GM18502 (cell line): Measurements from ENCODE around the gene CAMTA1.

Experiments used
- ATAC-seq: cut with Tn5 transposase; IDR thresholded peaks from one replicate; pipeline ENCODE4 v1.9.1; 2021; ENCODE audit warnings: mild to moderate bottlenecking; ENCODE audit not compliant: unreplicated experiment, poor library complexity

CAMTA1 gene

DNA sequence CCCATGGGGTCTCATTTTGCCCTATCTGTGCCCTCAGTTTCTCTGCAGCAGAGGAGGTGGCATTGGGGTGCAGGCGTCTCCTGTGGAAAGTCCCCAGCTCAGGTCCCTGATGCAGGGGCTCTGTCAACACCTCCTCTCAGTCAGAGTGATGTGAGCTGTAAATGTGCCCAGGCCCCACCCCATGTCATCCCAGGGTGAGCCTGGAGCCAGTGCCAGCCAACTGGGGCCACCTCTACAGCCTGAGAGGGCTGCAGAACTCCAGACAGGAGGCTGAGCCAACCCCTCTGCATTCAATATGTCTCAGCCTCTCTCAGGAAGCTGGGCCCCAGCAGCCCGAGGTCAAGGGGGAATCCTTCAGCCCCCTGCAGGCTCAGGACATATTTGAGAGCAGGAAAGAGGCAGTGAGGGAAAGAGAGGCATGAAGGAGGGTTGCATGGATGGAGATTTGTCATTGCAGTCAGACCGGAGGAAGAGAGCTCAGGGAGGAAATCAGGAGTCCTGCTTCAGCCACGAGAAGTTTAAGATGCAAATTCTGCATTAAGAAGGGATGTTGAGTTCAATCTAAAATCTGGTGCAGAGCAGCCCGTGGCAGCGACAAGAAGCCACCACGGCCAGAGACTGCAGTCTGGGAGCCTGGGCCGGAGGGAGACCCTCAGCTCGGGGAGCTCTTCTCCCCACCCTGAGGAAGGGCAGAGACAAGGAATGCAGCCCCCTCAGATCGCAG lies 697.7 kb downstream of the CAMTA1 start:
- ATAC-seq: no peak

DNA sequence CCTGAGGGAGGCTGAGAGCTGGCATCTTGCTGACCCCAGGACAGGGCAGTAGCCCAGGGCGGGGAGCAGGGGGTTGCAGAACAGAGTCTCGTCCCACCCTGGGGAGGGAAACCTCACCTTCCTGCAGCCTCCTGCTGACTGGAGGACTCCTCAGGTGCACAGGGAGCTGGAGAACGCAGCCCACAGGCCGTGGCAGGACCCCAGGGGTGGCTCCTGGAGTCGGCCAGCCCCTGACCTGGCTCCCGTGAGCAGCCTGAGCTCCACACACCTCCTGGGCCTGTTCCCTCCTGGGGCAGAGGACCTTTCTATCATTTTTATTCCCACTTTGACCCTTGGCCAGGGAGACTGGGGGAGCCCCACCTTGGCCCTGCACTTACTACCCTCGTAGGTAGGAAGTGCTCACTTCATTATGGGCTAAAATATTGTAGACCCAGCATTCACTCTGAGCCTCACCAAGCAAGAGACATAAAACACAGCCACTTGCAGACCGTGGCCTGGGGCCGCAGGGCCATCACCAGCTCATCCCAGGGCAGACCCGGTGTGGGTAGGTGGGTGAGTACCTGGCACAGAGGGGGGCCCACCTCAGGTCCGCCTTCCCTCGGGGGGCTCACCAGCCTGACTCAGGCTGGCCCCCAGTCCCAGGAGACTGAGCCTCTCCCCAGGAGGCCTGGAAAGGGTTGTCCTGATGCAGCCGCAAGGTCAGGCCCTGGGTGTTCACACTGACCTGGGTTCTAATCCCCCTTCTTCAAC lies 698.6 kb downstream of the CAMTA1 start:
- no peak for ATAC-seq

DNA sequence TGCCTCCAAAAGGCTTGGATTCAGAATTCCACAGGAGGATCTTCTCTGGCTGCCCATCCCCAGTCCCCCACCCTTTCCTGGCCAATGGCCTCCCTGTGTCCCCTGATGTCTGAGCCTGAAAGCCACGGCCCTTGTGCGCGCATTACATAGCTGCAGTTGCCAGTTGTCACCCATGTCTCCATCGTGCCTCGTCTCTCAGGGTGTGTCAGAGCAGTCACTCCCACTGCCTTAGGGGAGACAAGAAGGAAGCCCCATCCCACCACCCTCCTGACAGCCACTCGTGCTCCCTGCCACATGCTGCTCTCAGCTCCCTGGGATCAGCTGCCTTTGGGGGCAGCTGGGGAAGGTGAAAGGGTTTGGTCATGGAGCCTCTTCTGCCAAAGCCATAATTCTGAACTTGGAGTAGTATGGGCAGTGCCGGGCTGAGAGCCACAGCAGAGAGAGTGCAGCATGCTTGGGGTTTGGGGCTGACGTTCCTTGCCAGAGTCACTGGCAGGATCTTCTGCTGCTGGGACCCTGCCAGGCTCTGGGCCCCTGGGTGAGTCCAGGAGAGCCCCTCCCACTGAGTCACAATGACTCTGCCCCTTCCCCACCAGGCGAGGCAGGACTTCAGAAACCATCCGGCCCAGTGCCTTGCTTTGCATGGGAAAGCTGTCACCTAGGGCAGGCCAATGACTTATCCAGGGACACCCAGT lies 700.0 kb downstream of the CAMTA1 start:
- ATAC-seq: no peak

DNA sequence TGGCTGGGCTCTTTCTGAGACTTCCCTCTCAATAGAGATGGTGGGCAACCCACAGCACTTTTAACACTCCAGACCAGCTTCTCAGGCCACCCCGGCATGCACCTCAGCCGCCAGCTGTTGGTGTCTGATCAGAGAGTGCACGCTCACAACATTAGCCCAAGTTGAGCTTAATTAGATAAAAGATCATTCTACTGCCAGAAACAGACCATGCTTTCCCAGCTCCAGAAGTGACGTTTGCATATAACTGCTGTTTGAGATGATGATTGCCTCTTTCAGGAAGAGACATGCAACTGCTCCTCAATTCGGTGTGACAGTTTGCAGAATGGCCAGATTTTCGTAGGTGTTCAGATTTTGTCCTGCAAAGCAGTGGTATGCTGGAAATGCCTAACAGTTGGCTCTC lies 700.6 kb downstream of the CAMTA1 start:
- no peak for ATAC-seq

DNA sequence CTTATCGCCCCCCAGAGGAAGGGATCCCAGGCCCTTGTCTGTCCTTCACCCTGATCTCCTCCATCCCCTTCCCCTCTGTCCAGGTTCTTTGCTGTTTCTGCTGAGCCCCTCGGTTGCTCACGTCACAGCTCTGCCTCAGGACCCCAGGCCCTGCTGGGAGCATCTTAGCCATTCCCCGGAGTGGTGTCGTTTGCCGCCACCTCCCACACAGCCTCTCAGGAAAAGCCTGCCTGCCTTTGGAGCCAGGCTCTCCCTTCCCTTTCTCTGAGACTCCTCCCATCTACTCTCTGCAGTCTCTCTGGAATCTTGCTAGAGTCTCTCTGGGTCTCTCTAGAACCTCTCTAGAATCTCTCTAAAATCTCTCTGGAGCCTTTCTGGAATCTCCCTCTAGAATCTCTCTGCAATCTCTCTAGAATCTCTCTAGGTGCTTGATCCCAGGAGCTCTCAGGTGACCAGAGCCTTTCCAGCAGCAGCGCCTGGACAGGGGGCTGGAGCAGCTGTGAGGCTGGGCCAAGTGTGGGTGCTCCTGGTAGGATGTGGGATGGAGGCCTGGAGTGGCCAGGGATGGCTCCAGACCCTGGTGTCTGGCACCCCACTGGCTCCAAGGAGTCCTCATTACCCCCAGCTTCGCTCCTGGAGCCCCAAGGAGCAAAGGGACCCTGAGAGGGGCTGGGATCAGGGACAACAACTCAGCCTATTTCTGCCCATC lies 702.7 kb downstream of the CAMTA1 start:
- no peak for ATAC-seq

DNA sequence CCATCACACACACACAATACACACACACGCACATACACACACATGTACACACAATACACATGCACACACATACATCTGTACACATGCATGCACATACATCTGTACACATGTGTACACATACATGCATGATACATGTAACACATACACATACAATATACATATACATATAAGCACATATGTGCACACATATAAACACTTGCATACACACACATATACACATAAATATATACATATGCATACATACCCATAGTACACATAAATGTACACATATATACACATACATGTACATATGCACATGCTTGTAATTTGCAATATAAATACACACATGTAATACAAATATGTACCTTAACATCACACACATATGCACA lies 703.2 kb downstream of the CAMTA1 start:
- no peak for ATAC-seq

DNA sequence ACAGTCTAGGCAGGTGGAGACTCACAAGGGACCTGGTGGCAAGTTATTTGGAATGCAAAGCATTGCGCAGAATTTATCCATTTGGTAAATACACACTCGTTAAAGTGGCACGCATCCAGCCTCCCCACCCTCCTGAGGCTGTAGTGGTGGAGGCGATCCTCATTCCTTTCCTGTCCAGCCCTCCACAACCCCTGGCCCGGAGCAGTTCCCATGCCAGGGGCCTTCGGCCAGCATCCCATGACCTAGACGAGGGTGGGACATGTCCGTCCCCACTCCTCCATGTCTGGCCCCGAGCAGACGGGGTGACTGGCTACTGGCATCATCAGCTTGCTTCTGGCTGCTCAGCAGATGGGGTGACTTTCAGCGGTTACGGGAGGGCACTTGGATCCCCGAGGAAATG lies 704.3 kb downstream of the CAMTA1 start:
- no peak for ATAC-seq

DNA sequence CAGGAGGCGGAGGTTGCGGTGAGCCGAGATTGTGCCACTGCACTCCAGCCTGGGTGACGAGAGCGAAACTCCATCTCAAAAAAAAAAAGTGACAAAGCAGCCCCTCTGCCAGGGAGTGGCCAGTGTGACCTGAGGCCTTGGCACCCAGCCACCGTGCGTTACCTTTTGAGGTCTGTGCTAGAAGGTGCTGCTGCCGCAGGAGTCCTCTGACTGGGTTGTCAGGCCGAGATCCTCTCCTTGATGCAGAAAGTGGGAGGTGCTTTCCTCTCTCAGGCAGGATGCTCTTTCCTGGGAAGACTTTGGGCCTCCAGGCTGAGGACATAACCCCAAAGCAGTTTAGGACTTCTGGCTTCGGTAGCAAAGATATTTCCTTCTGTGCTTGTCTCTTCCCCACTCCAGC lies 705.3 kb downstream of the CAMTA1 start:
- ATAC-seq: no peak

DNA sequence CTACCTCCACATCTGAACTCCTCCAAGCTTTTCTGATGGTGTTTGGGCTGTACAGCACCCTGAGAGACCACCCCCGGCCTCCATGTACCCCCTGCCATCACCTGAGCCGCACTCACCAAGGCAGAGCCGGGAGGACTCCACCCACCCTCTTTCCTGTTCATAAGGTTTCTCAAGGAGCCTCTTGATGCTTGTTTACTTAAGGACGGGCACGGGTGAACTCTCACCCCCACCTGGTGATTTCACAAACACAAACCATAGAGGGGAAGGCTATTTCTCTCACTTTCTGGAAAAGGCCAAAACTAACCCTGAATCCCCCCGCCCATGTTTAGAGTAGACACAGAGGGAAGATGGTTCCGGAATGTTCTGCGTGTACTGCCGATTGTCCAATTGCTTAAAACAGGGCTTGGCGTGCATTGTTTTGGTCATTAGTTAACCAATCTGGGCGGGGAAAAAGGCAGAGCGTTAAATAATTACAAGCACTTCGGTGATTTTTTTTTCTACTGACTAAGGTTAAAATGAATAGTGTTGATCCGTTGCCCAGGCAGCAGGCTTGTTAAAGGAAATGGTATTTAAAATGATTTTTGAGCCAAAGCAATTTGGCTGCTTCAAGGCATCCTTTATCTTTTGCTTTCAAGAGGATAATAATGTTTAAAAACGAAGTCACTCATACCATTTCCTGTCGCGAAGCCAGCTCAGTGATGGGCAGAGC lies 706.0 kb downstream of the CAMTA1 start:
- ATAC-seq: no peak

DNA sequence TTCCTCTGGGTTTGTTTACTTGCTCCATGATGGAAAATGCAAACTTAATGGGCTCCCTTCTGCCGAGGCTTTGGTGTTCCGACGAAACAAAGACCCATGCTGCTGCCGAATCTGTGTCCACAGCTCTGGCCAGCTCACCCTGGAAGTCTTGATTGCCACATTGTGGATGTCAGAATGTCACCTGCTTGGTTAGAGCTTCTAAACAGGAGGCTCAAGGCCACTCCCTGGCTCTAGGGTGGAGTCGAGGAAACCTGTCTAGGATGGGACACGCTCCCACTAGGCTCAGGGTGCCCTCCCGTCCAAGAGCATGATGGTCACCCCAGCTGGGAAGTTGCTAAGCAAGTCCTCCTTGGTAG lies 706.5 kb downstream of the CAMTA1 start:
- no peak for ATAC-seq

DNA sequence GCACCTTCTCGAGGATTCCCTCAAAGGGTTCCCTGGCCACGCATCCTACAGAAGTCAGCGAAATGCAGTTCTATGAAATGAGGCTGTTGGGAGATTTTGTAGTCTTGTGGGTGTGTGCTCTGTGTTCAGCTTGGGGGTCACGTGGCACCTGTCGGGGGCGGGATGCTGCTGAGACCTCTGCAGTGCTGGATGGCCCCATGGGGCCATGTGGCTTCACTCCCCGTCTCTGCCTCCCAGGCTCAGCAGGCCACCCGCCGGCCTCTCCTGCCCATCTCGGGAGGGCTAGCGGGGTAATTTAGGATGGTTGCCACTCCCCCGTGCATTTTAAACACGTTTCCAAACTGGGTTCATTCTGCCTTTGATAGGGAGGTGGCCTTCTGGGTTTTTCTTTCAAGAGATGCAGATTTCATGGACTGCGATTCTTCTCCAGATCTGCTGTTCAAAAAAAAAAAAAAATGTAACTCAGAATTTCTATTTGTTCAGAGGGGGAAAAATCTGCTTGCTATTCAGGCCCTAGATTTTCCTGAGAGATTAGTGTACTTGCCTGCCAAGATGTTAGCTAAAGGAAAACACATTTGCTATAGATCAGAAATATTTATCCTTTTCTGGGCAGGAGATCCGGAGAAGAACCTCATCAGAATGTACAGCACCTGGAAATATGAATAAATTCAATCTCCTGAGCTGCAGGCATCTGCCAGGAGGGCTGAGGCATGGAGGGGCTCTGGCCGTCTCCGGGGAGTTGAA lies 708.6 kb downstream of the CAMTA1 start:
- no peak for ATAC-seq

DNA sequence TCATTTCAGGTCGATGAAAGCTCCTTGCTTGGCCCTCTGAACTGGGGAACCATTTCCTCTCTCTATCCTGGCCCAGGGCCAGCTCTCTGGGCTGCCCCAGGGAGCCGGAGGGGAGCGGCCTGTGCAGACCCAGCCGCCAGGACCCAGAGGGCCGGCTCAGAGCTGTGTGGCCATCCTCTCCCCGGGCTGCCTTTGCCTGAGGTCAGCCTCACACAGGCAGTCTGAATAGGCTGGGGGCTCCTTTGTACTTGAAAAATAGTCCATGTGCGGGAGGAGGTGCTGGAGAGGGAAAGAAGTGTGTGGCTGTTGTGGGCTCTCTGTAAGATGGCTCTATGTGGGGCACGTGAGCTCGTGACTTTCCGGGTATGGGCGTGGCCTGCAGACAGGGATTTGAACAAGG lies 710.7 kb downstream of the CAMTA1 start:
- no peak for ATAC-seq

DNA sequence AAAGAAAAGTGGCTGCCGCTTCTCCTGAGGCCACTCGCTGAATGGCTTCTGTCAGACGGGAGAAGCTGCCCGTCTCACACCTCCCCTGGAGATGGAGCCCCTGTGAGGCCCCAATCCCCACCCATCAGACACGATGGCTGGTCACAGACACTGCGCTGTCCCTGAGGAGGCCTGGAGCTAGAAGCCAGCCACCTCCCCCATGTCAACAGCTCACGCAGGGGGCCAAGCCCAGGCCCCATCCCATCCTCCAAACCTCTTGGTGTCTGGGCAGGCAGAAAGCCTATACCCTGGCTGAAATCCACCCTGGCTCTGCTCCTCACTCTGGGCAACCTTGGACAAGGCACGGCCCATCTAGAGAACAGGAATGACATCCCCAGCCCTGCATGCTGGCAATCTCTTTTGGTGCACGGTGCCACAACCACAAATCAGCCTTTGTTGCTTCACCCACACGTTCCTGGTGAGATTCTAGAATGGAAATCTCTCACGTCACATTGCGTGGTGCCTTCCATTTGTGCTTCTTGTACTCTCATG lies 711.9 kb downstream of the CAMTA1 start:
- ATAC-seq: no peak

DNA sequence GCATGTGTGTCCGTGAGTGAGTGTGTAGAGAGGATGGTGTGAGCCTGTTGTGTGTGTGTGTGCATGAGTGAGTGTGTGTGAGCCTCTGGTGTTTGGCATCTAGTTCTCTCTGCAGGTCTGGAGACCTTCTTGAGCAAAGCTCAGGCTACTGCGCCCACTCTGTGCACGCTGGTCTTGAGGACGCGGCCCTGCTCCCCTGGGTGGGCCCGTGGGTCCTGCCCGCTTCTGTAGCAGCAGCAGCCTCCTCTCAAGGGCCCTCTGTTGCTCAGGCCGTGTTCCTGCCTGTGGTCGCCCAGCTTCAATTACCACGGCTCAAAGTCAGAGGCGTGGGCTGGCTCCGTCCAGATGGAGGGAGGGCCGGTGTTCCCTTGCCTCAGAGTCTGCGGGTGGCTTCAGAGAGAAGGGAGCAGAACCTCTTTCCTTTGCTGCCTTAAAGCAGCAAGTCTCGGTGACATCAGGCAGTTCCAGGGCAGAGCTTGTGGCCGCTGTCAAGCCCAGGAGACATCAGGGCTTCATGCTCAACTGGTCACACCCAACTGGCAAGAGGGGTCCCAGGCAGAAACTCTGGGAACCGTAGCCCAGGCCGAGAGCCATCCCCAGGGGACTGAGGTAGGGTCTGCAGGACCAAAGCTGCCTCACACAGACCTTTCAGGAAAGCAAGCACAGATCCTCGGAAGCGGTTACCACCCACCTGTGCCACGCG lies 715.3 kb downstream of the CAMTA1 start:
- ATAC-seq: no peak

DNA sequence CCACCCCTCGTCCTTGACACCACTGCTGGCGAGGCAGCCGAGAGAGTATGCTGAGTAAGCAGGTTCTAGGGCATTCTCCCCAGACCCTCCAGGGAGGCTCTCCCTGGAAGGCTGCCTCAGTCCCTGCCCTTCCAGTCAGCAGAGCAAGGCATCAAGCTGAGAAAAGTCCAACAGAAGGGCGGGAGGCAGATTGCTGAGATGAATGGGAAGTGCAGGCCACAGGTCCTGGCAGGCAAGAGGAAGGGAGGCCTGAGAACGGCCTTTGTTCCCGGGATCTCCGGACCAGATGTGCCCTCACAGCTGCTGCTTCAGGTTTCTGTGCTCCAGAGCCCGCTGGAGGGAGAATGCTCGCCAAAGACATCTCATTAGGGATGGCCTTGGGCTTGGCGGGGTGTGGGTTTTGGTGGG lies 715.8 kb downstream of the CAMTA1 start:
- no peak for ATAC-seq

DNA sequence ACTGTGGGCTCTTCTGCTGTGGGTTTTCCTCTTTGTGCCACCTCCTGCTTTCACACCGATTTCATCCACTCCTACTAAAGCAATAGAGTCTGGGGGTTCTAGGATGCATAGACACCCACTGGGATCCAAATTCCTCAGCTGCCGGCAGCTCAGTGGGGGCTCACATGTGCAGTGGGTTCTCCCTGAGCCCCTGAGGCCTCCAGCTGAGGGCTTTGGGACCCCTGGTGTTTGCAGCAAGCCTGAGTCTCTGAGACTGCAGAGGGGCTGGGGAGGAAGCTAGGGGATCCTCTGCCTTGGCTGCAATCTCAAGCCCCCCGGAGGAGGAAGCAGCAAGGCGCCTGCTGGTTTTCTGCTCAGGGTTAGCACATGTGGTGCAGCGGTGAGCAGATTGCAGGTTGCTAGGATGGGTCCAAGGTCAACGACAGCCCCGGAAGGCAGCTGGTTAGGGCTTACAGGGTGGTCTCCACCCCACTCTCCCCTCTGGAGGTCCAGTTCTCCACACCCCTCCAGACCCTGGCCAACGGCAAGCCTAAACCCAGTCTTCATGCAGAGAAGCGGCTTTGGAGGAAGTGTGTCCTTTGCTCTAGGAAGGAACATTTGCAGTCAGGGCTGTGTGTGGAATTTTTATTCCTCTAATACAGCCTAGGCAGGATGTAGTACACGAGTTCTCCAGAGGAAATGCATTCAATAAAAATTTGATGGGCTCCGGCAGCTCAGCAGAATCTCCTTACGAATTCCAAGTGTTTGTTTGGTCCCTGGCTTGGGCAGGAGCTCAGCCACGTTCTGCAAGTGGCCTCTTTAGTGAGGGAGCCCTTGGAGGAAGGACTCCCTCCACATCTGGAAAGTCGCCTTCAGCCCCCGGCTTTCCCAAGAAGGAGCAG lies 716.7 kb downstream of the CAMTA1 start:
- no peak for ATAC-seq

DNA sequence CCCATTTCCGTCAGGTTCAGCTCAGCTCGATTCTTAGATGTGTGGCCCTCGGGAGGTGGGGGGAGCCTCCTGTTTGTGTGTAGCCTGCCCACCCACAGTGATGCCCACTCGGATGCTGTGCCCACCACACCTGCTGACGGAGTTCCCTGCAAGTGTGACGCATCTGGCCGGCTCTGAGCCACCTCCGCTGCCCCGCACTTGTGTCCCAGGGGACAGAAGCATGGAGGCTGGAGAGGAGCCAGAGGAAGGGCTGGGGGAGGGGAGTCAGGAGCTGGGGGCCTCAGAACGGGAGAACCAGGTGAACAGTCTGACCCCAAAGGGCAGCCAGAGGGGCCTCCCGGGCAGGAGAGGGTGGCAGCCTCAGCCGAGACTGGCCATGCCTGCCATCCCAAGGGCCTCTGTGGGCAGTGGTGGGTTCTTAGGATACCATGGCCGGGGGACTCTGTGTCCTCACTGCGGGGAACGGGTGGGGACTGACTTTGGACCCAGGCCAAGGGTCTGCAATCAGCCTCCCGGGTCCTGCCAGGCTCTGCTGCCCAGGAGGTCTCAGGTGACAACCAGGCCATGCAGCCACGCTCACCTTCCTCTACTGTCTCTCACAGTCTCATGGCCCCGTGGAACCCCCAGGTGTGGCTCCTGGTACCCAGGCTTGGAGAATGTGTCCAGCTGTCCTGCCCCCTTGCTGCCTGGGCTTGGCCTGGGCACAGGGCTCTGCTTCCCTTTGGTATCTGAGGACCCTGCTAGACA lies 718.6 kb downstream of the CAMTA1 start:
- ATAC-seq: no peak
